ENCODE data around the gene PHC2.

PHC2 gene

DNA sequence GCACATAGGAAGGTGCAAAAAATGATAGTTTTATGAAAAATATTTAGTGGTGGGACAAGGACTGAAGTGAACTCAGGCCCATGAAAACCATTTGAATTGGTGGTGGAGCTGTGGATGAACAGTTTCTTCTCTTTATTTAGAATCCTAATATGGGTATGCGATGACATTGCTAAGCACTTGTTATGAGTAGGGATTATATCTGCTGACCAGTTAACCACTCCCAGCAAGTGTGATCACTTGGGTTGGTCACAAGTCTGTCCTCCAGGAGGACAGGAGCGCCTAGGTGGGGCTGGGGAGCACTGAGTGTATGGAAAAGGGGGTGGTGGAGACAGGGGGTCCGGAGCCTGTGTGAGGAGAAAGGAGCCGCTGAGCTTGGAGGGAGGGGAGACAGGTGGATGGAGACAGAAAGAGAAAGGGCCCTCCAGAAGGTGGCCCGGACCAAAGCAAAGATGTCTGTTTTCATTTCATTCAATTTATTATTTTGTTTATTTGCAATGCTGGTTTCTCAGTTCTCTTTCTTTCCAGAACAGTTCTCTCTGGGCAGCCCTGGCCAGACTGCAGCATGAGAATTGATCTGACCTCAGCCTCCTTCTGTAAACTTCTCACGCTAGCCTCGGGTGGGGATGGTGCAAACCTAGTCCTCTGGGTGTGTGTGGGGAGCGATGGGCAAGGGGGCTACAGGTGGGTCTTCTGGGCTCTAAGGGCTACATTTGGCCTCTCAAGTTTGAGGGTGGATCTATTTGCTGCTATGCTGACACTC is 31.7 kb upstream of the PHC2 start:
- no peak for DNase-seq
- Mint-ChIP-seq H3K27ac (no peak overlapping the region), H3K36me3 (no peaks in the 10 kb centered on the region), H3K9me3 (no peaks in the 10 kb centered on the region), H3K27me3 (peaks cover 46% of the 10 kb centered on the region), H3K4me1 (no peaks in the 10 kb centered on the region), H3K4me3 (no peak overlapping the region)
- CTCF ChIA-PET, result no interaction called here

DNA sequence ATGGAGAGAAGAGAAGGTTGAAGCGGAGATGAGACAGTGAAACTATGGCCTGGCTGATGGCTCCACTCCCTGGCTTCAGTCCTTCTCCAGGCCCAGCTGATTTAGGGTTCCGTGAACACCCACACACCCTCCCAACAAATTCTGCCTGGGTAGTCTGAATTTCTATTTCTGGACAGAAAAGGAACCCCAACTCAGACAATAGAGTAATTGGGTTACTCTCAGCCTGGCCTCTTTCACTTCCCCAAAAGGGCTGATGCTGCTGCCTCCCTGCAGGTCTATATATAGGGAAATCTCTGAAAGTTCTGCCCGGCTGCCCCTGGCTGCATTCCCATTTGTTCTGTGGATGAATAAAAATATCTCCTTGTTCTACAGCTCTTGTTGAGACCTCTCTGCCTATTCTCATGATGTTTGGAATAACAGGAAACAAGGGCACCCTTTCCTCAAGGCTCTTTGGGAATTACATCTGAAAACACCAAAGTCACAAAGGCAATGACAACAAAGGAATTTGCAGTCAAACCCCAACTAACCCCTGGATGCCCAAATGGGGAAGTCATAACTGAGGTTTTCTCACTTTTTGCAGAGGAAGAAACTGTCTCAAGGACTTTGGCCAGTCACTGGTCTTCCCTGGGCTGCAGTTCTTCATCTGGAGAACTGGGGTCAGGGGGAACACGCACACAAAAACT is 30.2 kb upstream of the PHC2 start:
- H3K9me3 Mint-ChIP-seq, result no peaks in the 10 kb centered on the region
- CTCF ChIA-PET, result no interaction called here
- no peak for DNase-seq
- H3K27me3 Mint-ChIP-seq, result peaks cover 31% of the 10 kb centered on the region
- no peaks in the 10 kb centered on the region for H3K4me1 Mint-ChIP-seq
- H3K4me3 Mint-ChIP-seq, result no peak overlapping the region
- no peaks in the 10 kb centered on the region for H3K36me3 Mint-ChIP-seq
- no peak overlapping the region for H3K27ac Mint-ChIP-seq

DNA sequence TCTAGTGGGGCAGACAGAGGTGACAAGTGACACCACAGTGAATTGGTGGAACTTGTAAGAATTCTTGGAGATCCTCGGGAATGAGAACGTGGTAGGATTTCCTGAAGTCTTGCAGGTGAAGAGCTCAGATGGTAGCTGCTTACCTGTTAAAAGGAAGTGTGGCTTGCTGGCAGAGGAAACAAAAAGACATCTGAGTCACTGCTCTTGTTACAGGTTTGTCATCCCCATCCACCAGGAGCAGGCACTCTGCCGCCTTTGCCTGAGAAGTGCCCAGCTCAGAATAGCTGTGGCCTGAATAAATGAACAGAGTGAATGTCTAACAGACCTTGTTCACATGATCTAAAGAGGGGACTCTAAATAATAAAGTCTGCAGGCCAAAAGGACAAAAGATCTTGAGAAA is 29.2 kb upstream of the PHC2 start:
- Mint-ChIP-seq H3K27ac (no peak overlapping the region), H3K4me3 (no peak overlapping the region), H3K36me3 (no peaks in the 10 kb centered on the region), H3K4me1 (peaks cover 5% of the 10 kb centered on the region), H3K27me3 (peaks cover 38% of the 10 kb centered on the region), H3K9me3 (no peaks in the 10 kb centered on the region)
- no peak for DNase-seq
- CTCF ChIA-PET, result no interaction called here

DNA sequence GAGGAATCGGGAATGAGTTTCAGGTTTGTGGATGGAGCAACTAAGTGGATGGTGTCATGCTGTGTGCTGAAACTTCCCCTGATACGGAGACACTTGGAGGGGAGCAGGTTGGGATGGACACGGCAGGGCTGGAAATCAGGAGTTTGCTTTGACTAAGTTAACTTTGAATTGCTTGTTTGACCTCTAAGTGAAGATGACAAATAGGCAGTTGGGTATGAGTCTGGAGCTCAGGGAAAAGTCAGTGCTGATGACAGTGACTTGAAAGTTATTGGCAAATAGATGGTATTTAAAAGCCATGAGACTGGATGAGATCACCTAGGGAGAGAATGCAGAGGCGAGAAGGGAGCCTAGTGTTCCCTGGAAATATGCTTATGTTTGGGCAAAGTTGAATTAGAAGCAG is 28.8 kb upstream of the PHC2 start:
- no peak for DNase-seq
- H3K27ac Mint-ChIP-seq, result no peak overlapping the region
- peaks cover 5% of the 10 kb centered on the region for H3K4me1 Mint-ChIP-seq
- H3K36me3 Mint-ChIP-seq, result no peaks in the 10 kb centered on the region
- no peaks in the 10 kb centered on the region for H3K9me3 Mint-ChIP-seq
- CTCF ChIA-PET, result interaction anchor here (2.0 kb wide), 1 partner anchor 164 kb away, joined by 7 read pairs; no protein-coding TSS in a partner anchor
- peaks cover 38% of the 10 kb centered on the region for H3K27me3 Mint-ChIP-seq
- H3K4me3 Mint-ChIP-seq, result no peak overlapping the region

DNA sequence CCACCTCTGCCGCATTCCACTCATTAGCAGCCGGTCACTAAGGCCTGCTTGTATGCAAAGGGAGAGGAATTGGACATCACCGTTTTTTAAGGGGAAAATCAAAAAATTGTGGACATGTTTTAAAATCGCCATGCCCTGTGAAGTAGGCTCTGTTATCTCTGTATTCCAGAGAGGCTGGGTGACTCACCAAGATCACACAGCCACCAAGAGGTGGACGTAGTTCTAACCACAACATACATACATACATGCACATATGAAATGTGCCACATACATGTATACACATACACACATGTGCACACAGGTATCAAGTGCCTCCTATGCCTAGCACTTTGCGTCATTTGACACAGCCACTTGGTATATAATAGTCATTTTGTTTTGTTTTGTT is 25.6 kb upstream of the PHC2 start:
- Mint-ChIP-seq H3K27ac (no peak overlapping the region), H3K4me1 (peaks cover 5% of the 10 kb centered on the region), H3K36me3 (no peaks in the 10 kb centered on the region), H3K27me3 (peaks cover 39% of the 10 kb centered on the region), H3K4me3 (no peak overlapping the region), H3K9me3 (no peaks in the 10 kb centered on the region)
- CTCF ChIA-PET, result interaction anchor here (0.6 to 2.7 kb wide), 21 partner anchors 9 to 744 kb away, joined by 3 to 11 read pairs (median 4); no protein-coding TSS in a partner anchor
- no peak for DNase-seq

DNA sequence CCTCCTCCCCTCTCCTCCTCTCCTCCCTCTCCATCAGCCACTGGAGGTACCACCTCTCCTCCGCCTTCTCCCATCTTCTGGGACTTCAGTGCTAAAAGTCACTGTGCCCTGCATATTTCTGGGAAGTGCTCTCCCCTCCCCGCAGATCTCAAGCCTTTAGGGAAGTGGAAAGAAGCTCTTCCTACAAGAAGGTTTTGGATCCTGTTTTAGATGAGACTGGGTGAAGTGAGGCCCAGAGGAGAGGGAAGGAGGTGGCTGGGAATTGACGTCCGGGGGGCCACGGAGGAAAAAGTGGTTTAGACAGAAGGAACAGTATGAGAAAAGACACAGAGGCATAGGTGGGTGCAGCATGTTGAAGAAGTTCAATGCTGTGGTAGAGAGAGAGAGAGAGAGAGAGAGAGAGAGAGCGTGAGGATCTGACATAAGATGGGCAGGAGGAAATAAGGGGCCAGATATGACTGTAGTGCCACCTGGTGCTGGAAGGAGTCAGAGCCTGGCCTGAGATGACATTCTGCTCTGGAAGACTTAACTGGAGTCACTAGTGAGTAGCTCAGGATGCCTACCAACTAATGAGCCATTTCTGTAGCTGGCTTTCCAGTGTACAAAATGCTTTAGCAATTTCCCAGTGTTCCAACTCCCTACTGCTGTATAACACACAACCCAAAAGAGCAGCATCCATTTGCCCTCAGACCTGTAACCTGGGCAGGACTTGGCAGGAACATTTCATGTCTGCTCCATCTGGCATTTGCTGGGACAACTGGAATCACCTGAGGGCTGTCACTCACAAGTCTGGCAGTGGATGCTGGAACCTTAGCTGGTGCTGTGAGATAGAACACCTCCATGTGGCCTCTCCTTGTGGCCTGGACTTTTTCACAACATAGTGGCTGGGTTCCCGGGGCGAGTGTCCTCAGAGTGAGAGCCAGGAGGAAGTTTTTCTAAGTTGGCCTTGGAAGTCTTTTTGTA is 24.9 kb upstream of the PHC2 start:
- no peak overlapping the region for H3K4me3 Mint-ChIP-seq
- no peaks in the 10 kb centered on the region for H3K9me3 Mint-ChIP-seq
- CTCF ChIA-PET, result interaction anchor here (0.6 to 2.7 kb wide), 23 partner anchors 9 to 743 kb away, joined by 3 to 11 read pairs (median 4); no protein-coding TSS in a partner anchor
- DNase-seq, result peak; percentile 69
- H3K27ac Mint-ChIP-seq, result no peak overlapping the region
- H3K27me3 Mint-ChIP-seq, result peaks cover 39% of the 10 kb centered on the region
- H3K4me1 Mint-ChIP-seq, result peaks cover 5% of the 10 kb centered on the region
- H3K36me3 Mint-ChIP-seq, result no peaks in the 10 kb centered on the region

GRCh38 chr1:33454646-33455282 is 23.9 kb upstream of the PHC2 start:
- no peak for DNase-seq
- H3K27me3 Mint-ChIP-seq, result peaks cover 38% of the 10 kb centered on the region
- peaks cover 5% of the 10 kb centered on the region for H3K4me1 Mint-ChIP-seq
- no peaks in the 10 kb centered on the region for H3K9me3 Mint-ChIP-seq
- H3K4me3 Mint-ChIP-seq, result no peak overlapping the region
- no peak overlapping the region for H3K27ac Mint-ChIP-seq
- CTCF ChIA-PET, result interaction anchor here (1.0 to 2.7 kb wide), 8 partner anchors 8 to 162 kb away, joined by 3 to 11 read pairs (median 6); no protein-coding TSS in a partner anchor
- no peaks in the 10 kb centered on the region for H3K36me3 Mint-ChIP-seq

DNA sequence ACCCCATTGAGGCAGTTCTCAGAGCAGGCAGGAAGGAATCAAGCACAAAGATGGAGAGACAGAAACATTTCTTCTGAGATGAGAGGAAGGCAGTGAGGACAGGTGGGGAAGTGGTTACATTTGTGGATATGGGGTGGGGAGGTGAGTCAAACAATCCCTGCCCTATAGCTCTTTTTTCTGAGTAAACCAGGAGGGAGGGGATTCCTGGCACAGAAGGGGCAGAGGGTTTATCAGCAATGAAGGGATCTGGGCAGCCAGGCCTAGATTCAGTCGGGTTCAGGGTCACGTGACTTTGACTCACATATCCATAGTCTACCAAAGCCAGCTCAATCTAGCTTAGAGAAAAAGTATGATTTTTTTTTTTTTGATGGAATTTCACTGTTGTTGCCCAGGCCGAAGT is 15.7 kb upstream of the PHC2 start:
- Mint-ChIP-seq H3K4me3 (no peak overlapping the region), H3K36me3 (peaks cover 2% of the 10 kb centered on the region), H3K27me3 (peaks cover 57% of the 10 kb centered on the region), H3K4me1 (peaks cover 32% of the 10 kb centered on the region), H3K27ac (peak overlapping the region; percentile 73), H3K9me3 (peaks cover 3% of the 10 kb centered on the region)
- CTCF ChIA-PET, result interaction anchor here (1.0 to 2.2 kb wide), 4 partner anchors 9 to 151 kb away, joined by 3 to 8 read pairs (median 4); no protein-coding TSS in a partner anchor
- peak; percentile 36 for DNase-seq

DNA sequence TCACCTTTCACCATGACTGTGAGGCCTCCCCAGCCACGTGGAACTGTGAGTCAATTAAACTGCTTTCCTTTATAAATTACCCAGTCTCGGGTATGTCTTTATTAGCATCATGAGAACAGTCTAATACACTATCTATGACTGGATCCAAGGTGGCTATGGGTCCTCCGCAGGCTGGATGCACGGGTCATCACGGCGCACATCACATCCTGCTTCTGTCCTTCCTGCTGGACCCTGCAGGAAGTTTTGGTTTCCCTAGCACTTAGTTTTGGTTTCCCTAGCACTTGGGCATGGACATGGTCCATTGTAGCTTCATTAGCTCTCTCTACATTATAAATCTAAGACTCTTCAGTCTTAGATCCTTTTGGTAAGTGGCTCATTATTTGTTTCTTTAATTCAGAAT is 14.2 kb upstream of the PHC2 start:
- no peak overlapping the region for H3K27ac Mint-ChIP-seq
- peaks cover 2% of the 10 kb centered on the region for H3K36me3 Mint-ChIP-seq
- no peak overlapping the region for H3K4me3 Mint-ChIP-seq
- peaks cover 3% of the 10 kb centered on the region for H3K9me3 Mint-ChIP-seq
- H3K4me1 Mint-ChIP-seq, result peaks cover 32% of the 10 kb centered on the region
- no peak for DNase-seq
- CTCF ChIA-PET, result no interaction called here
- H3K27me3 Mint-ChIP-seq, result peaks cover 57% of the 10 kb centered on the region

GRCh38 chr1:33443705-33444180 is 12.8 kb upstream of the PHC2 start:
- no peak overlapping the region for H3K27ac Mint-ChIP-seq
- peaks cover 32% of the 10 kb centered on the region for H3K4me1 Mint-ChIP-seq
- peaks cover 2% of the 10 kb centered on the region for H3K36me3 Mint-ChIP-seq
- no peak for DNase-seq
- H3K4me3 Mint-ChIP-seq, result no peak overlapping the region
- CTCF ChIA-PET, result interaction anchor here (1.4 kb wide), 1 partner anchor 12 kb away, joined by 3 read pairs; no protein-coding TSS in a partner anchor
- H3K9me3 Mint-ChIP-seq, result peaks cover 3% of the 10 kb centered on the region
- peaks cover 48% of the 10 kb centered on the region for H3K27me3 Mint-ChIP-seq

DNA sequence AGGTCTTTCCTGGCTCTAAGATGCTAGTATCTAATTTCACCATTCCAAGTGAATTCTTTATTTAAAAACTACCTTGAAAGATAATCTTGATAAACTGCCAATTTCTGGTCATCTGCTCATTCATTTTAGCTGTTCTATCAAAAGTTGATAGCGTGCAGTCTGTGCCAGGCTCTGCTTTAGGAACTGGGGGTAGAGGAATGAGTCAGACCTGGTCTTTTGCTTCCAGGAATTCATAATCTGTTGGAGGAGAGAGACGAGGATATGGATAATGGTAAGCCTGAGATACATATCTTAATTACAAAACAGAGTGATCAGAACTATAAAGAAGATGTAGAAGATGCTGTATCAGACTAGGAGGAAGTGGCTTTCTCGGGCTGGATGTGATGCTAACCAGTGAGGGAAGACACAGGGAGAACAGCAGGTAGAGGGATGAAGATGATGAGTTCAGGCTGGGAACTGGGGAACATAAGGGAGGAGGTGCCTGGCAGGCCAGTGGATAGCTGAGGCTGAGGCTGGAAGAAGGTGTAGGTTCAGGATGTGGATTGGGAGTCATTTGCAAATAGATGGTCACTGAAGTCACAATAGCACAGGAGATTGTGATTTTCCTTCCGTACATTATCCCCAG is 12.3 kb upstream of the PHC2 start:
- CTCF ChIA-PET, result interaction anchor here (1.4 to 1.7 kb wide), 2 partner anchors 12 to 147 kb away, joined by 3 to 5 read pairs; no protein-coding TSS in a partner anchor
- H3K36me3 Mint-ChIP-seq, result peaks cover 2% of the 10 kb centered on the region
- peaks cover 3% of the 10 kb centered on the region for H3K9me3 Mint-ChIP-seq
- H3K4me3 Mint-ChIP-seq, result no peak overlapping the region
- H3K27ac Mint-ChIP-seq, result no peak overlapping the region
- H3K27me3 Mint-ChIP-seq, result peaks cover 48% of the 10 kb centered on the region
- DNase-seq, result no peak
- peaks cover 32% of the 10 kb centered on the region for H3K4me1 Mint-ChIP-seq

DNA sequence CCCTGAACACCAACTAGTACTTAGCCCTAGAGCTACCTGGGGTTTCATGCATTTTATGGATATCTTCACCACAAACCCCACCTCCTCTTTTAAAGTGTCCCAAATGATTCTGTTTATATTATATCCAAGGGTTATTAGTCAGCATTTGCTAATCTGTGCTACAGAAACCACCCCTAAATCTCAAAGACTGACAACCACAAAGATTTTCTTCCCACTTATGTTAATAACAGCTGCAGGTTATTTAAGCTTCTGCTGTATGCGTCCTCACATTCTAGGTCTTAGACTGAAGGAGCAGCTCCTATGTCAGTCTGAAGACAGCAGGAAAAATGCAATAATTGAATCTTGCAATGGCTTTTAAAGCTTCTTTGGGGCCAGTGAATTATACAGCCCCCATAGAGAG is 11.2 kb upstream of the PHC2 start:
- DNase-seq, result no peak
- CTCF ChIA-PET, result interaction anchor here (0.8 to 1.7 kb wide), 2 partner anchors 29 to 146 kb away, joined by 3 to 5 read pairs; no protein-coding TSS in a partner anchor
- H3K36me3 Mint-ChIP-seq, result peaks cover 2% of the 10 kb centered on the region
- no peak overlapping the region for H3K27ac Mint-ChIP-seq
- H3K4me1 Mint-ChIP-seq, result peaks cover 23% of the 10 kb centered on the region
- peaks cover 45% of the 10 kb centered on the region for H3K27me3 Mint-ChIP-seq
- peaks cover 3% of the 10 kb centered on the region for H3K9me3 Mint-ChIP-seq
- H3K4me3 Mint-ChIP-seq, result no peak overlapping the region

Data from activated naive CD4-positive, alpha-beta T cell treated with anti-CD3 and anti-CD28 coated beads, Interleukin-2, amount 10 ng/mL, durations not matched to agents 7 days and 5 days (primary cell).